CD4-positive, CD25-positive, alpha-beta regulatory T cell (primary cell): Measurements from ENCODE around the gene GFRA1. TPM values are rescaled to one million over a fixed set of nuclear protein-coding genes. Genes with fewer than 3 reads are reported as not detected.

Source experiments
- ATAC-seq, 2 donors: fragments of 150-1000 bp; cut with Tn5 transposase; one replicate each; pipeline ENCODE4 v1.10.0; 2021; ENCODE audit warnings: low read depth in 2 of 2, moderate number of reproducible peaks in 2 of 2, moderate library complexity in 1 of 2
- DNase-seq, 3 donors: peaks; one replicate each; pipeline versions ENCODE4 v3.0.0 to v3.0.0-alpha.2; 2012 to 2022; ENCODE audit warnings: mixed read lengths in 1 of 3
- H3K27ac ChIP-seq: one replicate; pipeline ENCODE4 v1.7.0; 2013; ENCODE audit warnings: mild to moderate bottlenecking, low read length; ENCODE audit not compliant: insufficient read depth, poor library complexity, severe bottlenecking
- H3K27me3 ChIP-seq: one replicate; pipeline ENCODE4 v1.7.0; 2013; ENCODE audit warnings: low read length; ENCODE audit not compliant: control insufficient read depth, insufficient read depth
- H3K36me3 ChIP-seq: one replicate; pipeline ENCODE4 v1.7.0; 2013; ENCODE audit warnings: mild to moderate bottlenecking, low read length, moderate library complexity; ENCODE audit not compliant: control insufficient read depth, insufficient read depth
- H3K4me1 ChIP-seq: 2 replicates; pipeline ENCODE4 v1.7.0; 2013; ENCODE audit warnings: mild to moderate bottlenecking, low read length; ENCODE audit not compliant: insufficient read depth, control insufficient read depth, poor library complexity, severe bottlenecking
- H3K4me3 ChIP-seq: one replicate; pipeline ENCODE4 v1.7.0; 2013; ENCODE audit warnings: low read depth, mild to moderate bottlenecking, low read length, moderate library complexity
- H3K9me3 ChIP-seq, 2 experiments: 1 replicate in 1 of 2; 2 replicates in 1 of 2; pipeline ENCODE4 v1.7.0; 2013; ENCODE audit warnings: low read length in 2 of 2, mild to moderate bottlenecking in 1 of 2, moderate library complexity in 1 of 2; ENCODE audit not compliant: control insufficient read depth in 2 of 2
- H3K27ac Mint-ChIP-seq, 3 donors: one replicate each; pipeline ENCODE4 v1.8.0; 2020 to 2022; ENCODE audit warnings: mild to moderate bottlenecking in 3 of 3, mixed read lengths in 3 of 3, moderate library complexity in 2 of 3
- H3K27me3 Mint-ChIP-seq: one replicate; pipeline ENCODE4 v1.8.0; 2022; ENCODE audit warnings: mild to moderate bottlenecking, mixed read lengths
- H3K36me3 Mint-ChIP-seq: one replicate; pipeline ENCODE4 v1.8.0; 2020; ENCODE audit warnings: mixed read lengths
- H3K4me1 Mint-ChIP-seq, 4 donors: one replicate each; pipeline ENCODE4 v1.8.0; 2020 to 2022; ENCODE audit warnings: mixed read lengths in 4 of 4, mild to moderate bottlenecking in 1 of 4
- H3K4me3 Mint-ChIP-seq, 4 donors: one replicate each; pipeline ENCODE4 v1.8.0; 2020 to 2022; ENCODE audit warnings: mild to moderate bottlenecking in 4 of 4, mixed read lengths in 4 of 4, moderate library complexity in 3 of 4
- H3K9me3 Mint-ChIP-seq, 7 donors: one replicate each; pipeline ENCODE4 v1.8.0; 2020 to 2022; ENCODE audit warnings: mixed read lengths in 7 of 7, mild to moderate bottlenecking in 3 of 7, moderate library complexity in 2 of 7
- polyA plus RNA-seq, 4 donors: library from polyadenylated mRNA; unstranded; fragments of 300-500 nt; fragmentation: Illumina TruSeq; gene quantifications; one replicate each; pipeline ENCODE4 v1.2.3, GENCODE V29; 2021
- total RNA-seq: library from RNA; stranded (reverse); gene quantifications from one replicate; pipeline ENCODE4 v1.2.3, GENCODE V29; 2022

GFRA1 gene
- total and polyA plus RNA-seq, 5 donors from 2014 or later, result not detected

DNA sequence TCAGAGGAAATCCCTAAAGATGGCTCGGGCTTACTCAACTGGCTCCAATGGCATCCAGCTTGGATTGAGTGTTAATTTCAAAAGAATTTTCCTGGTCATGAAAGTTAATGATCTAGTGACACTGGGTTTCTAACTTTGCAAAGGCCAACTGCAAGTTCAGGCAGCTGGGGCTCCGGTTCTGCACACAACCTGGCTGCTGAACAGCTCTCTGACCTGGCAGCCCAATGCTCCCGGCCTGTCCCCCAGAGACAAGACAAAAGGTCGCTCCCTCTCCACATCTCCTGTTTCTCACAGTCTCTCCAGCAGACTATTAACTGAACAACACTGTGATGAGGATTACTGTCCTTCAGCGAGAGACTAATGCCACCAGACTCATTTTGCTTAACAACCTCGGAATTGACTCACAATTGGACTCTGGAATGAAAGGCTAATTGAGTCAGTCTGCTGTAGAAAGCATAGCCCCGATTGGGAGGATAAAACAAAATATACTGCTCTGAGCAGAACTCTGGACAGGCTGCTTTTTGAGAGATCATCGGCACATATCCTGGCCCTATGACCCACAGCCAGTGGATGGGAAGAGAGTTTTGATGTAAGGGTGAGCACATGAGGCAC lies 174.5 kb downstream of the GFRA1 start:
- Histone ChIP-seq H3K4me1 (no peaks in the 10 kb centered on the region), H3K9me3 (no peaks in the 10 kb centered on the region), H3K4me3 (no peak overlapping the region), H3K36me3 (no peaks in the 10 kb centered on the region), H3K27ac (no peak overlapping the region), H3K27me3 (no peaks in the 10 kb centered on the region)
- Mint-ChIP-seq H3K9me3 (peaks cover 0 to 5% (median 1%) of the 10 kb centered on the region in 7 donors), H3K4me1 (no peaks in the 10 kb centered on the region), H3K36me3 (no peaks in the 10 kb centered on the region), H3K27me3 (no peaks in the 10 kb centered on the region), H3K27ac (no peak overlapping the region), H3K4me3 (no peak overlapping the region)
- no peak for DNase-seq
- ATAC-seq, result no peak

DNA sequence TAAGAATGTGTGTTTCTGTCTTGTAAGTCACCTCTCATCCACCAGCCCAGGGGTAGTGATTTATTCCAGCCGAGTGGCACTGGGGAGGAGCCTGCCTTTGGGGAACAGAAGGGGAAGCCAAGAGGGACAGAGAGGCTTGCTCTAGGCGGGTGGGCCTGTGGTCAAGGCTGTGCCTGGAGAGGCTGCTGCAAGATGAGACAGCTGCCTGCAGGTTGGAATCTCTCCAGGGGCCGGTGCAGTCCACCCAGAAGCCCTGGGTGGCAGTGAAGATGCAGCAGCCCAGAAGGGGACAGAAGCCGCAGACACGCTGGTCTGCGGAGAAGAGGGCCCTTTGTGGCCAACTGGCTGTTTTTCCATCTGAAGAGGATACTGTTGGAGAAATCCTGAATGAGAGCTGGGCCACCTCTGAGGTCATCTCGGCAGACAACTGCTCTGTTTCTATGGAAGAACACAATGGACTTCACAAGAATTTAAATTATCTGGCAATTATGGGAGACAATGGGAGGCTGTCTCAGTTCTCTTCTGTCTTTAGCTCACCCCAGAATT lies 175.7 kb downstream of the GFRA1 start:
- peaks cover 0 to 5% (median 1%) of the 10 kb centered on the region in 7 donors for H3K9me3 Mint-ChIP-seq
- Histone ChIP-seq H3K4me1 (no peaks in the 10 kb centered on the region), H3K27me3 (no peaks in the 10 kb centered on the region), H3K4me3 (no peak overlapping the region), H3K9me3 (no peaks in the 10 kb centered on the region), H3K27ac (no peak overlapping the region), H3K36me3 (no peaks in the 10 kb centered on the region)
- DNase-seq (no peak), ATAC-seq (no peak)
- no peak overlapping the region for H3K27ac Mint-ChIP-seq
- no peak overlapping the region for H3K4me3 Mint-ChIP-seq
- H3K4me1 Mint-ChIP-seq, result no peaks in the 10 kb centered on the region
- H3K36me3 Mint-ChIP-seq, result no peaks in the 10 kb centered on the region
- H3K27me3 Mint-ChIP-seq, result no peaks in the 10 kb centered on the region

DNA sequence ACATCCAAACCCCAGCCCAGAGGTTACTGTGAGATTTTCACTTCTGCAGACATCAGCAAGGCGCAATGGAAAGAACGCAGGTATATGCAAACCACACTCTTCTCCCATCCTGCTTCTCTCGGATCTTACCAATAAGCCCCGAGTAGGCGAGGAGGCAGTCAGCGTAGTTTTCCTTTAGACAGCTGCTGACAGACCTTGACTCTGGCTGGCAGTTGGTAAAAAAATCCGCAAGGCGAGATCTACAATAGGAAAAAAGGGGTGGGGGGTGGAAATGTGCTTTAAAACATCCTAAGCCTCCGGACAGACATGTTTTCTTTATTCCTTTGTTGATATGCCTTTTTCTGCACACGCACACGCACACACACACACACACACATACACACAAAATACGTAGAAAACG lies 176.5 kb downstream of the GFRA1 start:
- no peak overlapping the region for H3K4me3 ChIP-seq
- ATAC-seq (no peak), DNase-seq (no peak)
- Mint-ChIP-seq H3K4me1 (no peaks in the 10 kb centered on the region), H3K9me3 (peaks cover 0 to 5% (median 1%) of the 10 kb centered on the region in 7 donors), H3K27ac (peak overlapping the region in 1 of 3 donors; percentile 53), H3K4me3 (no peak overlapping the region), H3K27me3 (no peaks in the 10 kb centered on the region), H3K36me3 (no peaks in the 10 kb centered on the region)
- no peaks in the 10 kb centered on the region for H3K4me1 ChIP-seq
- no peaks in the 10 kb centered on the region for H3K9me3 ChIP-seq
- no peaks in the 10 kb centered on the region for H3K27me3 ChIP-seq
- H3K36me3 ChIP-seq, result no peaks in the 10 kb centered on the region
- no peak overlapping the region for H3K27ac ChIP-seq

DNA sequence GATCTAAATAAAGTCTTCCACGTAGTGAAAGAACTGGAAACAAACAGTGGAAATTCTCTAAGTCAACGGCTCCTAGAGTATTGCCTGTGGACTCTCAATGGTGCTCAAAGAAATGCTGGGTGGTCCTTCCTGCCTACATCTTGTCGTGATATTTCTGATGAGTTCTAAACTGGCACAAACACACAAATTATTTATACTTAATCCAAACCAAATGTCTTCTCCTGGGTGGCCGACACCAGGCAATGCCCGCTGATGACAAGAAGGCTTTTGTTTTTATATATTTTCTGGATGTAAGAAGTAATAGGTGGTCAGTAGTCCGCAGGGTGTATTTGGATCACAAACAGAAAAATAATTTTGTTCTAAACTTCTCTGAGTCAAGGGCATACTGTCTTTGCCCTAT lies 178.7 kb downstream of the GFRA1 start:
- Mint-ChIP-seq H3K36me3 (no peaks in the 10 kb centered on the region), H3K4me3 (no peak overlapping the region), H3K27me3 (no peaks in the 10 kb centered on the region), H3K9me3 (peaks cover 0 to 5% (median 0%) of the 10 kb centered on the region in 7 donors), H3K4me1 (no peaks in the 10 kb centered on the region), H3K27ac (no peak overlapping the region)
- ATAC-seq (no peak), DNase-seq (no peak)
- H3K9me3 ChIP-seq, result no peaks in the 10 kb centered on the region
- H3K27ac ChIP-seq, result no peak overlapping the region
- no peaks in the 10 kb centered on the region for H3K27me3 ChIP-seq
- H3K36me3 ChIP-seq, result no peaks in the 10 kb centered on the region
- H3K4me3 ChIP-seq, result no peak overlapping the region
- H3K4me1 ChIP-seq, result no peaks in the 10 kb centered on the region

DNA sequence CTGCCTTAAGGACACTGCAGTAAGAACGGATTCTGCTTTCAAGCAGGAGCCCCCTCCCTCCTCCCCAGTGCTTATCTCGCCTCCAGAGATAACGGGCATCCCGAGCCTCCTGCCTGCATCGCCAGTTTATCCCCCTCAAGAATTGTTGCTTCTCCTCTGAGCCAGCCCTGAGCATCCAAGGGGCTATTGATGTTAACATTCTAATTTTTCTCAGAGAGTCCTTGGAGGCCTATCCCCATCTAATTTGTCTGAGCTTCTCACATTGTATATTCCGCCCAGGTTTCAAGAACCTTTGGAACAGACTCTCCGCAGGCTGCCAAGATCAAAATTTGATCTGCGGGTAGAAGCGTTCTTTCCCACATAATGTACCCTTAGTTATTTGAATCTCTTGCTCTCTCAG lies 180.0 kb downstream of the GFRA1 start:
- Histone ChIP-seq H3K4me3 (no peak overlapping the region), H3K36me3 (no peaks in the 10 kb centered on the region), H3K27ac (no peak overlapping the region), H3K4me1 (no peaks in the 10 kb centered on the region), H3K9me3 (no peaks in the 10 kb centered on the region), H3K27me3 (no peaks in the 10 kb centered on the region)
- DNase-seq (no peak), ATAC-seq (no peak)
- H3K27me3 Mint-ChIP-seq, result no peaks in the 10 kb centered on the region
- no peaks in the 10 kb centered on the region for H3K36me3 Mint-ChIP-seq
- no peaks in the 10 kb centered on the region for H3K4me1 Mint-ChIP-seq
- H3K4me3 Mint-ChIP-seq, result no peak overlapping the region
- H3K9me3 Mint-ChIP-seq, result no peaks in the 10 kb centered on the region
- H3K27ac Mint-ChIP-seq, result no peak overlapping the region

DNA sequence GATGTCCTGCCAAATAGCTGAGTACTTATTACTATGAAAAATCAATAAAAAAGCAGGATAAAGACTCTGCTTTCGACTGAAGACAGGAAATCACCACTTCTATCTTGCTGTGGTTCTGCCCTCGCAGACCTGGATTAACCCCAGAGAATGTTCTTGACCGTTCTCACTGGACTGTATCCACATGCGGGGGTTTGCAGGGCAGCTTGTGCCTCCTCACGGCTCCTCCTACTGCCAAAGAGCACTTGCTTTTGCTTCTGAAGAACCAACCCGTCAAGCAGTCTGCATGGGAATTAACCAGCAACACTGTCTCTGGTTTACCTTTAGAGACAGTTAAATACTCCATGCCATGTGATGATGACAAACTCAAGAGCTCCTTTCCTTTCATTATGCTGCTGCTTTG lies 184.0 kb downstream of the GFRA1 start:
- Histone ChIP-seq H3K27me3 (no peaks in the 10 kb centered on the region), H3K4me3 (no peak overlapping the region), H3K9me3 (no peaks in the 10 kb centered on the region), H3K36me3 (no peaks in the 10 kb centered on the region), H3K27ac (no peak overlapping the region), H3K4me1 (no peaks in the 10 kb centered on the region)
- ATAC-seq (no peak), DNase-seq (no peak)
- Mint-ChIP-seq H3K9me3 (no peaks in the 10 kb centered on the region), H3K4me3 (no peak overlapping the region), H3K4me1 (no peaks in the 10 kb centered on the region), H3K36me3 (no peaks in the 10 kb centered on the region), H3K27ac (no peak overlapping the region), H3K27me3 (no peaks in the 10 kb centered on the region)

DNA sequence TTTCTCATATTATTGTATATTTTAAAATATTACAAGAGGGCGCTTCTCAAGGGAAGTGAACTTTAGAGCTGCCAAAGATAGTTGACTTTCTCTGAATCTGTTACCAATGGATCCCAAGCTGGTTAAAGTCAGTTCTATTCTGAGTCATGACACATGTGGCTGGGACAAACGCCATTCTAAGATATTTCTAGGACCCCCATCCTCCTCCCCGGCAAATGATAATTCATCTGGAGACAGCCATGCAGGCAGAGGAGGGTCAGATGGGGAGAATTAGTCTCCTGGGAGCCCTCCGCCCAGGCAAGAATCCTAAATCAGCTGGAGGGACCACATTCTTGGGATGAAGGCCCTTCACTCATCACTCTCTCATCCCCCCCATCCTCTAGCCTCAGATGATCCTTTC lies 187.7 kb downstream of the GFRA1 start:
- Histone ChIP-seq H3K27ac (no peak overlapping the region), H3K4me1 (no peaks in the 10 kb centered on the region), H3K36me3 (no peaks in the 10 kb centered on the region), H3K9me3 (no peaks in the 10 kb centered on the region), H3K4me3 (no peak overlapping the region), H3K27me3 (no peaks in the 10 kb centered on the region)
- Mint-ChIP-seq H3K27ac (no peak overlapping the region), H3K9me3 (peaks cover 0 to 1% (median 0%) of the 10 kb centered on the region in 7 donors), H3K4me1 (no peaks in the 10 kb centered on the region), H3K4me3 (no peak overlapping the region), H3K27me3 (no peaks in the 10 kb centered on the region), H3K36me3 (no peaks in the 10 kb centered on the region)
- no peak for DNase-seq
- no peak for ATAC-seq

DNA sequence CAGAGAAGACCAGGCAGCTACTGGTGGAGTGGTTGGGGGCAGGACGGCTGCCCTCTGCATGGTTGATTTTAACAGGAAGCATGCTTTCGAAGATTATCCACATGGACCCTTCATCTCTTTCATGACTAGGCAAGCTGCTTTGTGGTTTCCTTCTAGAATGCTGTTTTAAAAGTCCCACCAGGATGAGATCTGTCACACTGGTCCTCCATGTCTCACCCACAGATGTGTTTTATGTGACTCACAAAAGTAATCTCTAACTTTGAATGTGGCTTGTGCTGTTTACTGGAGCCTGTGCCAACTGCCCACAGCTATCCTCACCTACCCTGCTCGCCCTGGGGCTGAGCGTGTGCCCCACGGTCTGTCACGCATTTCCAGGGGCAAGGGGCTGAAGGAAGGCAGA lies 188.8 kb downstream of the GFRA1 start:
- no peaks in the 10 kb centered on the region for H3K36me3 Mint-ChIP-seq
- DNase-seq, result no peak
- no peaks in the 10 kb centered on the region for H3K36me3 ChIP-seq
- H3K4me1 Mint-ChIP-seq, result no peaks in the 10 kb centered on the region
- no peak for ATAC-seq
- H3K27me3 Mint-ChIP-seq, result no peaks in the 10 kb centered on the region
- H3K27ac Mint-ChIP-seq, result no peak overlapping the region
- peaks cover 0 to 4% (median 0%) of the 10 kb centered on the region in 7 donors for H3K9me3 Mint-ChIP-seq
- H3K9me3 ChIP-seq, result no peaks in the 10 kb centered on the region
- no peak overlapping the region for H3K4me3 ChIP-seq
- no peaks in the 10 kb centered on the region for H3K27me3 ChIP-seq
- H3K4me3 Mint-ChIP-seq, result no peak overlapping the region
- H3K27ac ChIP-seq, result no peak overlapping the region
- no peaks in the 10 kb centered on the region for H3K4me1 ChIP-seq
